C1 segment of cervical spinal cord (tissue), 14 donors: ENCODE data around the gene NDEL1.

Experiments
- DNase-seq, 14 donors: peaks; one replicate each; lab custom pipeline; 2025; lab: John Stamatoyannopoulos, UW

Gene NDEL1

GRCh38 chr17:8413938-8414337 lies 21.7 kb upstream of the NDEL1 start:
- DNase-seq, result no peak

DNA sequence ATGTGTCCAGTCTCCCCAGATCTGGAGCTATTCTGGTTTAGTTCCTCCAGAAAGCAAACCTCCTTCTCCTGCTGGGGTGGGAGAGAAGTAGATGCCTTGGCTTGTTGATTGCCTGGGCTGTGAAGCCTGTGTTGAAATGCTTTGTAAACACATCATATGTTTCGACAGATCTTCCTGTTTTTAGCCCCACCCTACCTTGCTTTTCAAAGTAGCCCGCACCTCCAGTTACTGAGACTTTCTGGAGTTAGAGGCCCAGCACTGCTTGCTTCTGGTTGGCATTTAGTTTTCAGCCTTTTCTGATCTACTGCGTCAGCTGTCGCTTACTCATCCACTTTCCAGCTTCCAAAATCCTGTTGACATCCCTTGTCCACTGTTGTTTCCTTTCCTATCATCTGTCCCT lies 17.9 kb upstream of the NDEL1 start:
- DNase-seq, result no peak

DNA sequence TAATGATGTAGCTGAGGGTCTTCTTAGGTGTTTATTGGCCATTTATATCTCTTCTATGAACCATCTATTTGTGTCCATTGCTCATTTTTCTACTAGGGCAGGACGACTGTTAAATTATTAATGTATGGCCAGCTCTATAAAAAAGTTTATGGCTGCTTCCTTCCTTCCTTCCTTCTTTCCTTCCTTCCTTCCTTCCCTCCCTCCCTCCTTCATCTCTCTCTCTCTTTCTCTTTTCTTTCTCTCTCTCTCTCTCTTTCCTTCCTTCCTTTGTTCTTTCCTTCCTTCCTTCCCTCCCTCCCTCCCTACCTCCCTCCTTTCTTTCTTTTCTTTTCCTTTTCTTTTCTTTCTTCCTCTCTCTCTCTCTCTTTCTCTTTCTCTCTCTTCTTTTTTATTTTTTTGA lies 17.2 kb upstream of the NDEL1 start:
- no peak for DNase-seq

- no peak for DNase-seq
Observed at GRCh38 chr17:8419305-8419704, 16.4 kb upstream of the NDEL1 start.

- peak in 1 of 14 donors; percentile 2 for DNase-seq
Observed at GRCh38 chr17:8420041-8420934, 15.4 kb upstream of the NDEL1 start.

DNA sequence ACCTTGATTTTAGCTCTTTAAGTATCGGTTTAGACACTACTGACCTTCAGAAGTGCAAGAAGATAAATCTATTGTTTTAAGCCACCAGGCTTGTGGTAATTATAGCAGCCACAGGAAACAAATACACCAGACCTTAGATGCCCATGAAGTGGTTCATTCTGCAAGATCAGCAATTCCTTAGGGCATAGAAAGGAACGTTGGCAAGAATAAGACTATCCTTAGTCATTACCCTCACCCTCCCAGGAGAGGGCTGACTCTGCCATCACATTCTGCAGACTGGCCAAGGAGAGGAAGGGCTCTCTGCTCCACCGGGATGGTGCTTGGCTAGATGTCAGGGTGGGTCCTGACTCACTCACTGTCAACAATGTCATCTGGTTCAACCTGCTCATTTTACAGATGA lies 14.1 kb upstream of the NDEL1 start:
- no peak for DNase-seq

GRCh38 chr17:8426094-8426720 lies 9.5 kb upstream of the NDEL1 start:
- DNase-seq, result no peak

GRCh38 chr17:8426802-8427201 lies 8.9 kb upstream of the NDEL1 start:
- DNase-seq, result no peak

DNA sequence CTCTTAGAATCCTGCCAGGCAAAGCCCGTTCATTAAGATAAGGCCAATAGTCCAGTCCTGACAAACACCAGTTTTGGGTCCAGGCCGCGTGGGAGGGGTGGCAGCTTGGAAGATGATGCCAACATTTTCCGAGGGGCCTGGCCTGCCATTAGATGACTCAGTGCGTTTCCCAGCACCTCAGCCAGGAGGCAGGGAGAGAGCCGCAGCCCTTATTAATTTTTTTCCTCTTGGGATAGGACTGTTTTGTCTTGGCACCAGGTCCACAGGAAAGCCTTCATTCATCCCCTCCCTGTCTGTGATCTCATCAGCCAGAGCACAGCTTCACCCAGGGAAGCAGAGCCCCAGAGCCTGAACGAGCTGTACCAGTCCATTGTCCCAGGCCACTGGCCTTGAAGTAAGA lies 4.7 kb upstream of the NDEL1 start:
- DNase-seq, result peak in 2 of 14 donors; percentile 24 to 80

GRCh38 chr17:8436169-8436843 lies 622 bp downstream of the NDEL1 start:
- DNase-seq, result peak in 6 of 14 donors; percentile 45 to 75 (median 54)

DNA sequence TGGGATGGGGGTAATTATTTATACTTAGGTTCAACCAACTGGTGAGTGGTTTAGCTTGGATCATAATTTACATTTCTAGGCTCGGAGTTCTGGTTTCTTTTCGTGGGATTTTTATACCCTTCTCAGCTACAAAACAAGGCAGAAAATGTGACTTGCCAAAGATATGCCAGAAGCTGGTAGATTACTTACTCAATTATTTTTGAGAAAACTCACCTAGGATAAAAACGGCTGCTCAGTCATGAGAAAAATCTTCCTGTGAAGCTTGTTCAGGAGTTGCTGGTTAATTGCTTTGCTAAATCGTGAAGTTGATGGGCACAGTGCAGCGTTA lies 1.1 kb downstream of the NDEL1 start:
- no peak for DNase-seq

DNA sequence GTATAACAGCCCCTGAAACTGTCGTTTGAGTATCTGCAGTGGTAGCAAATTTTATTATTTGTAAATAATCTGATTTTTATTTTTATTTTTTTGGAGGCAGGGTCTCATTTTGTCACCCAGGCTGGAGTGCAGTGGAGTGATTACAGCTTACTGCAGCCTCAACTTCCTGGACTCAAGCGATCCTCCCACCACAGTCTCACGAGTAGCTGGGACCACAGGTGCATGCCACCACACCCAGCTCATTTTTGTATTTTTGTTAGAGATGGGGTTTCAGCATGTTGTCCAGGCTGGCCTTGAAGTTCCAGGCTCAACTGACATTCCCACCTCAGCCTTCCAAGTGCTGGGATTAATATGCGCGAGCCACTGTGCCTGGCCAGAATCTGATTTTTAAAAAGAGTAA lies 2.8 kb downstream of the NDEL1 start:
- DNase-seq, result no peak

- DNase-seq, result no peak
Observed at GRCh38 chr17:8439681-8440080, 4.0 kb downstream of the NDEL1 start.

DNA sequence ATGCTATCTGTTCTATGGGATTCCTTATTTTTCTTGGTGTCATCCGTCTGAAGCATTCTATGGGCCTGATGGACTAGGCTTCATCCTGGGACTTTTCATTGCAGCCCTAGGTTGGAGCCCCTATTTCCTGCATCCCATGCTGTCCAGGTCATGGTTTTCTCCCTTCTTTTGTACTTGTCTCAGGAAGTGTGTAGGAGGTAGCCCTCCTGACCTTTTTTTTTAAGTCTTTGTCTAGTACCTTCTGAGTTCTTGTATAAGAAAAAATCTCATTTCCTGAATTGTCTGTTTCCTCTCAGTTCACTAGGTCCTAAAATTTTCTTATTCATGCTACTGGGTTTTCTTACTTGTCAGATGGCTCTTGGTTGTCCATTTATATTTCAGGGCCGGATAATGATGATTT lies 6.0 kb downstream of the NDEL1 start:
- DNase-seq, result no peak

- DNase-seq, result no peak
Observed at GRCh38 chr17:8442310-8442709, 6.6 kb downstream of the NDEL1 start.

DNA sequence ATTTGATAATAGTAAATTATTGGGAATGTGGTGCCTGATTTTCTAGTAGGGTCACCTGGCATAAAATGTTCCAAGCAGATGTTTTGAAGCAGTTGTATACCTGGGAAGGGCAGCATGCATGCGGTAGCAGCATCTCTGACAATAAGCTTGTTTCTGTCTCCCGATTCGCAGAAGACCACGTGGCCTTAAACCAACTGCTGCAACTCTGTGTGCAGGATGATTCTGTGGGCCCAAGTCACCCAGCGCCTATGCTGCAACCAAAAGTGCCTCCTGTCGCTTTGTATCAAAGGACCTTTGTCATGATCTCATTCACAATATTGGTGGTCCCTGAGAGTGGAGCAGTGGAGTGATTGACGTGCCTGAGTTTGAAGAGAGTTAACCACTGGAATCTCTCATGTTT lies 8.1 kb downstream of the NDEL1 start:
- no peak for DNase-seq

GRCh38 chr17:8444494-8444893 lies 8.8 kb downstream of the NDEL1 start:
- no peak for DNase-seq

- DNase-seq, result no peak
Observed at GRCh38 chr17:8445536-8445935, 9.9 kb downstream of the NDEL1 start.

- DNase-seq, result no peak
Observed at GRCh38 chr17:8447799-8448198, 12.1 kb downstream of the NDEL1 start.

GRCh38 chr17:8448310-8448709 lies 12.6 kb downstream of the NDEL1 start:
- DNase-seq, result no peak

- DNase-seq, result no peak
Observed at GRCh38 chr17:8451933-8452614, 16.4 kb downstream of the NDEL1 start.

DNA sequence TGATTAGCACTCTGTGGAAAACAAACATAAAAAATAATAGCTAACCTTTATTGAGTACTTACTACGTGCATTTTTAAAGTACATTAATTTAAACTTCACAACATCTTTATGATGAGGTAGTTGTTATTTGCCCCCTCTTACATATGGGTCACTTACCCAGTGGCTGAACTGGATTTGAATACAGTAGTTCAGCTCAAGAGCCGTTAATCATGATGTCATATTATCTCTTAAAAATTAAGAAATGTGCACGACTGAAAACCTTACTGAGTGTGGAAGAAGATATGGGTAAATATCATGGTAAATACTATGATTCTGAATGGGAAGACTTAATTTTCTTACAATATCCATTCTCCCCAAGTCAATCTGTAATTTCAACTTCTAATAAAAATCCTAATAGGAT lies 17.6 kb downstream of the NDEL1 start:
- DNase-seq, result no peak
